Measurements from ENCODE around the gene TESPA1. TPM values are rescaled to one million over a fixed set of nuclear protein-coding genes. Genes with fewer than 3 reads are reported as not detected.

The TESPA1 gene, protein sequence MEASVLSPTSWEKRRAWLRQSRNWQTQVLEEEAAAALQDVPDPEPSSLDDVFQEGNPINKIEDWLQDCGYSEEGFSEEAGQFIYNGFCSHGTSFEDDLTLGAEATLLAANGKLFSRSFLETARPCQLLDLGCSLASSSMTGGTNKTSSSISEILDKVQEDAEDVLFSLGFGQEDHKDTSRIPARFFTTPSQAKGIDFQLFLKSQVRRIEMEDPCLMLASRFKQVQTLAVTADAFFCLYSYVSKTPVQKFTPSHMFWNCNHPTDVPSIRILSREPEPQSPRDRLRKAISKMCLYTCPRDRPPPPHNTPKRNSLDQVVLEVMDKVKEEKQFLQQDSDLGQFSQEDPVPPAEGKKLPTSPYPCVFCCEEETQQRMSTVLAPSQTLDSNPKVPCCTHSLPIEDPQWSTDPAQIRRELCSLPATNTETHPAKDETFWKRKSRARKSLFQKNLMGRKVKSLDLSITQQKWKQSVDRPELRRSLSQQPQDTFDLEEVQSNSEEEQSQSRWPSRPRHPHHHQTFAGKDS
- total RNA-seq = 1 to 10 TPM in 1 of 2 donors, under 1 TPM in 1; 0.55 to 1.8 TPM
- long read RNA-seq = 0 reads

DNA sequence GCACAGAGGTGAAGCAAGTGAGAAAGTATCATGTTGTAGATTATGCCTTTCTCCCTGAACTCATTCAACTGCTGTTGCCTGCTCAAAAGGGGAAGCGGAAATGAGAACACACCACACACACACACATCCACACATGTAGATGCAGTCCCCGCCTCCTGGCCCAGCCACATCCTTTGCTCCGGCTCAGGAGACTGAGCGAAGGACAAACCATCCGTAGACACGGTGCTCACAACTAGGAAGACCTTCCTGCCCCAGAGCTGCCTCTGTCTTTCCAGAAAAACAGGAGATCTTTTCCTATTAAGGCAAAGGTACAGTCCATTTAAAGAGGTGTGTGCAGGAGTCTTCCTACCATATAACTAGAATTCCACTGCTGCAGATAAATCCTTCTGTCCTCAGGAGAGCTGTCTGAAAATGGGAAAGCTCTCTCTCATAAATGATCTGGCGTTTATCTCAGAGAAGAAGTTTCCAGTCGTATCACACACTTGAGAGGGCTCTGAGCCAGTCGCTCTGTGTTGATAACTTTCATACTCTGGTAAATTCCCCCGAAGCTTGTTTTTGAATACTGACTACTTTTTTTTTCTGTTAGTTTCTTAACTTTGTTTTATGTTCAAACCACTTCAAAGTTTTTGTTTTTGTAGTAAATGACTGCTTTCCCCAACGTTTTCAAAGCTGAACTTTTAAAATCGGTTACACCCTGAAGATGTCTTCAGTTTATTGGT is at the start of gene TESPA1:
TESPA1 (minus strand) TSS at position 105 of the 719 bp plus-strand sequence. CDS start 10,200 bp downstream, outside the sequence.
- peak; percentile 49 for ATAC-seq
- peak; percentile 68 to 71 for DNase-seq
- intact Hi-C loops (cut with DNase I, micrococcal nuclease) = no loop called here

DNA sequence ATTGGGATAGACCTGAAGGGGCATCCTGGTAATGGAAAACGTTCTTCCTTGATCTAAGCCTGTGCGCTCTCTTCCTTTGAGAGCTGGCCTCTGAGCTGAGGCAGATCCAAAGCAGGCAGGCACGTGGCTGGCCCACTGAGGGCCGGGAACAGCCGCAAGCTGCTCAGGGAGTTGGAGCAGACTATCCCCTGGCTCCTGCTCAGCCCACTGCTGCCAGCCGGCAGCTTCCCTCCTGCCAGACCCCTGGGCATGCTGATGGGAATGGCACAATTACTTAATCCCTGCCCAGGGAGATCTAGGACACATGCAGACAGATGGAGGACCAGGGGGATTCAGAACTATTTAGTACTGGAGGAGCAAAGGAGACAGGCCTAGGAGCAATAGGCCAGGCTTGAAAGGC is 49.7 kb upstream of the TESPA1 start:
- ATAC-seq = no peak
- intact Hi-C loops (cut with DNase I, micrococcal nuclease) = no loop called here

DNA sequence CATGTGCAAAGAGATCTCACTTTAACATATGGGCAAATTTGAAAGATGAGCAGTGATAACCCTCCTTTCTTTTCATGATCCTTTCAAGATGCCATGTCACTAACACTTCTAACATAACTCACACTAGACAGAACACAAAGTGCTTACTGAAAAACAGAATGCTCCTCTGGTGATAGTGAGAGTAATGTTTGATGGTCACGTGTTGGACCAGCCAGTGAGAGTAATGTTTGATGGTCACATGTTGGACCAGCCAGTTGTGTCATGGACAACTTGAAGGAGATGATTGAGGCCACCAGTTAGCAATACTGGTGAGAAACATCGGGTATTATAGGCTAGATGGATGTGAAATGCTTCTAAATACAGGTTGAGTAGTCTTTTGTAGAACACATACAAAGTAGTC is 40.9 kb upstream of the TESPA1 start:
- intact Hi-C loops (cut with DNase I, micrococcal nuclease) = no loop called here

More for the DNA sequence above, 49.7 kb upstream of the TESPA1 start:
- no peak for DNase-seq

DNA sequence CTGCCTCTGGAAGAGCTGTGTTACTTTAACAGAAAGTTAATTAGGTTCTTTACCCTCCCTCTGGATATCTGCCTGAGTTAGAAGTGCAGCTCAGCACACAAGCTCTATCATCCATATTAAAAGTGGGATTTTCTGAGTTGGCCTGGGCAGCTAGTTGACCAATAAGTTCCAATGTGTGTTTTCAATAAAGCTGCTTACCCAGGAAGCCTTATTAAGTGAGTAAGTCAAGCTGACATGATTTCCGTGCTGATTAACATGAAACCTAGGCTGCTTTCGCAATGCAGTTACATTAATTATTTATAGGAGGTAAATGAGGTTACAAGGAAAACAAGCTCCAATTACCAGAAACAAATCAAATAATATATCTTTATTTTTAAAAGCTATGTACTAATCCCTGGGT is 40.0 kb upstream of the TESPA1 start:
- intact Hi-C loops (cut with DNase I, micrococcal nuclease) = no loop called here
- ATAC-seq = no peak

More for the DNA sequence above, 40.9 kb upstream of the TESPA1 start:
- ATAC-seq (no peak), DNase-seq (no peak)

DNA sequence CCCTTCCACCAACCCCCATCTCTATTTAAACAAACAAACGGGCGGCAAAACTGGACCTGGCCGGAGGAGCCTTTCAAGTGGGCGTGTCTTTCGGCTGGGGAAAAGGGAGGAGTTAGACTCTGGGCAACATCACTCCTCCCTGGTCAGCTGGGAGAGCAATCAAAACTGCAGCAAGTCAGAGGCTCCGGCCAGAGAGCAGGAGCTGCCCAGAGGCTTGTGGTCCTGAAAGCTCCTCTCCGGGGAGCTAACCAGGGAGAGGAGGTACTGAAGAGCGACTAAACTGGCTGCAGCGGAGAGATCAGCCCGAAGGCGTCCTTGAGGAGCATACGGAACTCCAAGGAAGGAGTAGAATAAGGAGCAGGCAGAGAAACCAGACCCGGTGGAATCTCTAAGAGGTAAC is 35.2 kb upstream of the TESPA1 start, which contains the start of gene NEUROD4:
NEUROD4 (plus strand) TSS at position 191 of the 400 bp plus-strand sequence. CDS start 6,466 bp downstream, outside the sequence.
- DNase-seq (peak; percentile 11 to 33), ATAC-seq (peak; percentile 70)
- intact Hi-C loops (cut with DNase I, micrococcal nuclease) = no loop called here

More for the DNA sequence above, 40.0 kb upstream of the TESPA1 start:
- no peak for DNase-seq

DNA sequence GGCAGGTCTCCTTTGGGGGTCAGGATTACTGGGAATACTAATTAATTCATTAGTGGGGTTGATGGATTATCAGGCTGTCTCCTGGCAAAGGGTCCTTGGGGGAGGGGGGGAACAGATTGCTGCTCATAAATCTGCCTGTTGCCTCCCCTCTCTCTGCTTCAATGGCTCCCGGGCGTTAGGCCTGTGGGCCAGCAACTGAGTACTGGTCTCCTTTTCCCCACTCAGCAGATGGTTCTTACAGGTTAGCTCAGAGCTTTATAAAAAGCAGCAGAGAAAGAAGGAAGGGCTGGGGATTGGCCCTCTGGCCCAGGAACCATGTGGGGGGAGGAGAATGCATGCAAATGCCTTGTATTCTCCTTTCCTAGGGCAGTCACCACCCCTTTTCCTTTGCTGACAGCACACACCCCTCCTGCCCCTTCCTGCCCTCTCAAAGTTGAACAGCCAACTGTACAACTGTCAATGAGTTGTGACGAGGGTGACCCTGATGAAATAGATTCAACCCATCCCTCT is 32.9 kb upstream of the TESPA1 start:
- ATAC-seq (no peak), DNase-seq (no peak)
- intact Hi-C loops (cut with DNase I, micrococcal nuclease) = no loop called here

DNA sequence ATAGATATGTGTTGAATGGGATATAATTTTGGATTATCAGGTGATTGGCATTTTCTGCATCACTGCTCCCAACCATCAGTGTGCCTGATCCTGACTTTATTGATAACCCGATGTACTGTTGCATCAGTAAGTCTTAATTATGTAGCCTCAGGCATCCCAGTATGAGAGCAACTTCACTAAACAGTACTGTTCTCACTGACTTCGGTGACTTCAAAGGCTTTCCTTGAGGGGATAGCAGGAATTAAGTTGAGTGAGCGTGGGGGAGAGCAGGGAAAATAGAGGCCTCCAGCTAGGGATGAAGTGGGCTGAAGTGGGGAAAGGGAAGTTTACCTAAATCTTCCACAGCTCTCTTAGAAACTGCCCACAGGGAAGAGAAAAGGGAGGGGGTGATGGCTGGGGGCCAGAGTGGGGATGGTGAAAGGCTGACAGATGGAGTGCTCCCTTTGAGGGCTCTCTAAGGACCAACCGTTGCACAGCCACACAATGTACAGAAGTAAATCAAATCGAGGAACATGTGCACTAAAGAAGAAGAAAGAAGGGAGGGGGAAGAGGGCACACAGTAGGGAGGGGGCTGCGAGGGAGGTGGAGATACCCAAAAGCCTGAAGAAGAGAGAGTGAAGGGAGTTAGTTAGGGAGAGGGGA is 24.5 kb upstream of the TESPA1 start:
- no peak for DNase-seq
- ATAC-seq = no peak
- intact Hi-C loops (cut with DNase I, micrococcal nuclease) = loop anchor here in 1 of 2 donors (10.0 kb wide), 1 partner anchor 46 kb away; no protein-coding TSS in a partner anchor

DNA sequence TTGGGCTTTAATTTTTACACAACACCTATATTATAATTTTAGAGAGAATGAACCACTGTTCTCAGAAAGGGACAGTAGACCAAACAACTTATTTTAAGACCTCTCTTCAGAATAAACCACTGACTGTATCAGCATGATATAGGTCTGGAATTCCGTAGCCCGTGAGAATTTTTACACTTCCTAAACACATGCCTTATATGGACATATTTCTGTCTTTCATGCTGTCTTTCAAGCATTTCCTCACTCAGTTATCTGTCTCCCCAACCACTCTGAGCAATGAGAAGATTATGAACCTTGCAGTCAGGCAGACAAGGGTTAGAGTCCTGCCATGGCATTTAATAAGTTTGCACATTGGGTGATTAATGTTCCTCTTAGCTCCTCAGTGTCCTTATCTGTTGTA is 17.8 kb upstream of the TESPA1 start:
- DNase-seq = no peak
- no peak for ATAC-seq
- intact Hi-C loops (cut with DNase I, micrococcal nuclease) = loop anchor here in 1 of 2 donors (10.0 kb wide), 1 partner anchor 52 kb away; no protein-coding TSS in a partner anchor

DNA sequence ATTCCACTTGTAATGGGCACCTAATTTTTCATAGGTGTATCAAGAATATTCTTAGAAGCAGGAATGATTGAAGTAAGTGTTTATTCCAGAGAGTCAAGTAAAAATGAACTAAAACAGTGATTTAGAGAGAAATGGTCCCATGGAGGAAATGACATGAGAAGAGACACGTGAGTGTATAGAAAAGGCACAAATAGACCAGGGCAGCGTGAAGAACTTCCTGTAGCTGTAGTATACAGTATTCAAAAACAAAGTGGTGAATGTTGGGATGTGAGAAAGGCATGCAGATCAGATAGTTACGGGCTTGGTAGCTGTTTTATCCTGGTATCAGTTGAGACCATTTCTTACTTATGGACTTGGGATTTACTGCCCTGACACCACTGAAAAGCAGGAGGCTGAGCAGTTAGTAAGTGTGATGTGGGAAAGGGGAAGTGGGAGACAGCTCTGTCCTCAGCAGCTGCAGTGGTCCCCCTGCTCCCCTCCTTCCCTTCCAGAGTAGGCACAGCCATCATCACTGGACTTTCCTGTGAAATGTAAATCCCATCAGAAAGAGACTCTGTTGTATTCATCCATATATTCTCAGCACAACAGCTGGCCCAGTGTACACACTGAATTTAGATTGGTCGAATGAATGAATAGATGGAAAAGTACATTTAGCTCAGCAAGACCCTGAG is 16.8 kb upstream of the TESPA1 start:
- DNase-seq (no peak), ATAC-seq (no peak)
- intact Hi-C loops (cut with DNase I, micrococcal nuclease) = loop anchor here in 1 of 2 donors (10.0 kb wide), 1 partner anchor 53 kb away; no protein-coding TSS in a partner anchor

DNA sequence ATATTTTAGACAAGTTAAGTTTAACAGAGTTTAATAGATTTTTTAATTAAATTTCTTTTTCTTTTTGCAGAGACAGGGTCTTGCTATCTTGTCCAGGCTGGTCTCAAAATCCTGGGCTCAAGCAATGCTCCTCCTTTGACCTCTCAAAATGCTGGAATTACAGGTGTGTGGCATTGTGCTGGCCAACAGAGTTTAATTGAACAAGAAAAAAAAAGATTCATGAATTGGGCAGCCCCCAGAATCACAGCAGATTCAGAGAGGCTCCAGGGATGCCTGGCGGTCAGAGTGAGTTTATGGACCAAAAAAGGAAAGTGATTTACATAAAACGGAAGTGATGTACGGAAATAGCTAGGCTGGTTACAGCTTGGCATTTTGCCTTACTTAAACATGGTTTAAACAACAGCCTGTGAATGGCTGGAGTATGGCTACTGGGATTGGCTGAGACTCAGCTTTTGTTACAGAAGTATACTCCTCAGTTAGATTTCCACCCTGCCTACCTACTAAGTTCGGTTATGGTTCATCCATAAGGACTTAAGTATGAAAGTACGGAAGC is 14.5 kb upstream of the TESPA1 start:
- no peak for ATAC-seq
- intact Hi-C loops (cut with DNase I, micrococcal nuclease) = loop anchor here in 1 of 2 donors (10.0 kb wide), 1 partner anchor 76 kb away; no protein-coding TSS in a partner anchor
- DNase-seq = no peak

DNA sequence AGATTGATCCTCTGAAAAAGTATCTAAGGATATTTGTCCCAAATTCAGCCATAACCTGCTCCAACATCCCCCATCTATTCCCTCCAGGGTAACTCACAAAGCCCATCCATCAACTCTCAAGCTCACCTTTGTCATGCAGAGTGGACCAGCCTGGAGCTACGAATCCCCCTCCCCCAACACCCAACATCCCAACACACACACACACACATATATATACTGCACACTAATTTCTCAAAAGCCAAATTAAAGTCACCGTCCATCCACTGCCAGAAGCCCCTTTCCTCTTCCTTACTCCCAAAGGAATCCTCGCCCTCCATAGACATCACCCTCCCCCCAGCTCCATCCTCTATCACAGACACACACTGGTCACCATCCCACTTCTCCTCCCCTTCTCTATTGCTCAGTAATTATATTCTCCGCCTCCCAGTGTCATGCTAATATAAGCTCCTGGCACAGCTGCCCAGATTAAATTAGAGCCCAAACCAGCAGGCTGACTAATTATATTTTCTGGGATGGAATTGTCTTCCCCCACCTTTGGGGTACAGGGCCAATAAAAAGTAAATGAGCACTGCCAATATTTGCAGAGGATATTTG is 13.5 kb upstream of the TESPA1 start:
- intact Hi-C loops (cut with DNase I, micrococcal nuclease) = loop anchor here in 1 of 2 donors (10.0 kb wide), 1 partner anchor 77 kb away; no protein-coding TSS in a partner anchor

DNA sequence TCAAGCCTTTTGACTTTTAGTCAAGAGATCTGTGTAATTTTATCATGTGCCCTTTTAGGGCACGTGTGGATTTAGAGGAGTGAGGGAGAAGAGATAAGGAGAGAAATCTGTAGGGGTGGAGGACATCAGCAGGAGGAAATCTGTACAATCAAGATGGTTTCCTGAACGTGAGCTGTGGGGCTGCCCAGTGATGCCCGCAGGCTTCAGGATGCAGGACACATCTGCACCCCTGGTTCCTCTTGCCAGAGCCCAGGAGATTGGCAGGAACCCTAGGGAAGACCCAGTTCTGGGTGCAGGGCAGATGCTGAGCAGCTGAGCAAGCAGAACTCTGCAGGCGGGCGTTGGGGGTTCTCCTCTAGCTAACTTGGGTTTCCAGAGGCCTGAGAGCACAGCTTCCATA is 11.6 kb upstream of the TESPA1 start:
- ATAC-seq (no peak), DNase-seq (no peak)
- intact Hi-C loops (cut with DNase I, micrococcal nuclease) = loop anchor here in 1 of 2 donors (10.0 kb wide), 1 partner anchor 79 kb away; no protein-coding TSS in a partner anchor

More for the DNA sequence above, 13.5 kb upstream of the TESPA1 start:
- DNase-seq (no peak), ATAC-seq (no peak)

DNA sequence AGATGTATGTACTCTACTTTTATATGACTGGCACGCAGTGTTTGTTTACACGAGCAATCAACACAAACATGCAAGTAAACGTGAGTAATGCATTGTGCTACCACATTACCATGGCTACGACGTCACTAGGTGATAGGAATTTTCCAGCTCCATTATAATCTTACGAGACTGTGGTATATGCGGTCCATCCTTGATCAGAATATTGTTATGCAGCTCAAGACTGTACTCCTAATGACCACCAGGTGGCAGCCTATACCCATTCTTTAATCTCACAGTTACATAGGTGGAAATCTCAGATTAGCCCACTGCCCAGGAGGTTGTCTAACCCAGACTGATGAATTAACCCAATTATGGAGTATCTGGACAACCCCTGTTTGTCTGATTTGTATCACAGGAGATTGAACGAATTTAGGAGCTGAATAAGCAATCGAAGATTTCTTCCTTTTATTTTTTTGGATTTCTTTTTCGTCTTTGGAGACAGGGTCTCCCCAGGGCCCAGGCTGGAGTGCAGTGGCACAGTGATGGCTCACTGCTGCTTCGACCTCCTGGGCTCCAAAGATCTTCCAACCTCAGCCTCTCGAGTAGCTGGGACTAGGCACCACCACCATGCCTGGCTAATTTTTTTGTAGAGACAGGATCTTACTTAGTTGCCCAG is 8.7 kb upstream of the TESPA1 start:
- DNase-seq = peak in 1 of 2 donors; percentile 50

DNA sequence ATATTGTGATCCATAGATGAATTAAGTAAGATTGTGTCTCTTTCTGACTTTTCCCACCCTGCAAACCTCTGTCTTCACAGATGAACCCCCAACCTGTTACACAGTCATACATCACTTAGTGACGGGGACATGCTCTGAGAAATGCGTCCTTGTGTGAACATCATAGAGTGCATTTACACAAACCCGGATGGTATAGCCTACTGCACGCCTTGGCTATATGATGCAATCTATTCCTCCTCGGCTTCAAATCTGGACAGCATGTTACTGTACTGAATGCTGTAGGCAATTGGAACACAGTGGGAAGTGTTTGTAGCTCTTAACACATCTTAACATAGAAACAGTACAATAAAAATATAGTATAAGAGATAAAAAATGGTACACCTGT is 7.4 kb upstream of the TESPA1 start:
- intact Hi-C loops (cut with DNase I, micrococcal nuclease) = loop anchor here (2.0 to 10.0 kb wide), 2 partner anchors 81 to 83 kb away; no protein-coding TSS in a partner anchor
- ATAC-seq = no peak
- DNase-seq = no peak

More for the DNA sequence above, 8.7 kb upstream of the TESPA1 start:
- intact Hi-C loops (cut with DNase I, micrococcal nuclease) = loop anchor here (2.0 to 10.0 kb wide), 2 partner anchors 79 to 81 kb away; no protein-coding TSS in a partner anchor
- ATAC-seq = peak; percentile 59

DNA sequence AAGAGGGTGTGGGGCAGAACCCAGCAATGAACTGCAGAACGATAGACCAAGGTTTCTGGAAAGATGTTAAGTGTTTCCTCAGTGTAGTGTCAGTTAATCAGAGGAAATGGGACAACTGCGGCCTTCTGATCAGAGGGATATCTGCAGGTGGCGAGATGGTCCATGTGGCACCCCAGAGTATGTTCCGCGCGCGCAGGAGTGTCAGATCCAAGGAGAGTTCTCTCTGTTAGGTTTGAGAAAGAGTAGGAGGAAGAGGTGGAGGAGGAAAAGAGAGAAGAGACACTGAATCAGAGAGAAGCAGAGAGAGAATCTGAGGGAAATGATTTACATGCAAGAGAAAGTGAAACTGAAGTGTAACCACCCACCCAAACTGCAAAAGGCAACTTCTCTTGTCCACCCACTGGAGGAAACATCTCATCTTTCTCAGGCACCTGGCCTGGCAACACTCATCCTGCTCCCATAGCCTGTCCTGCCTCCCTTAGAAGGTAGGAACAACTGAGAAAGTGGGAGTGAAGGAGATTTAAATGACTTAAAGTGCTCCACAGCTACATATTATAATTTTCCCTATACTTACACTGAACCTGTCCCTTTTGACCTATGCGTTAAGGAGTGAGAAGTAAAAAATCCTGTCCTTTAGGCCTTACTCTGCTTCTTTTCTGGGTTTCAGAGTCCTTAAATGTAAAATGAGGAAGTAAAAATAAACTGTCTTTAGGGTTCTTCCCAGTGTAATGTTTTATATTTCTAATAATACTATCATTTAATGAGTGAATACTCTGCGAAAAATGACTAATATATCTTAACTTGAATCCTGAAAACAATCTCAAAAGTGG is 6.8 kb upstream of the TESPA1 start:
- DNase-seq (no peak), ATAC-seq (no peak)

More for the DNA sequence above, 6.8 kb upstream of the TESPA1 start:
- intact Hi-C loops (cut with DNase I, micrococcal nuclease) = loop anchor here in 1 of 2 donors (10.0 kb wide), 1 partner anchor 83 kb away; no protein-coding TSS in a partner anchor
